Psoas muscle (tissue), 8 donors: ENCODE measurements around the gene COPZ1. TPM values are rescaled to one million over a fixed set of nuclear protein-coding genes. Genes with fewer than 3 reads are reported as not detected.
A peak's percentile ranks its signal among the peaks of the same experiment; 100 is the strongest.

ENCODE experiments used
- ATAC-seq, 4 donors: fragments of 200-7000 bp; cut with Tn5 transposase; one replicate each; pipeline ENCODE4 v1.9.1; 2020; ENCODE audit warnings: moderate library complexity in 3 of 4, mild to moderate bottlenecking in 2 of 4
- DNase-seq, 2 donors: peaks; one replicate each; pipeline ENCODE4 v3.0.0-alpha.2; 2020
- H3K27ac ChIP-seq: fragments of 200-600 bp; one replicate; pipeline ENCODE4 v1.8.0; 2022
- H3K27me3 ChIP-seq, 3 donors: fragments of 200-600 bp in 1 of 3; one replicate each; pipeline versions ENCODE4 v1.6.1 to v1.8.0; 2013 to 2022; ENCODE audit warnings: low read length in 2 of 3, mild to moderate bottlenecking in 2 of 3, moderate library complexity in 1 of 3; ENCODE audit not compliant: insufficient read depth in 3 of 3
- H3K36me3 ChIP-seq, 2 donors: fragments of 200-600 bp in 1 of 2; one replicate each; pipeline versions ENCODE4 v1.6.1 to v1.8.0; 2013 to 2022; ENCODE audit warnings: low read depth in 1 of 2, mild to moderate bottlenecking in 1 of 2, moderate library complexity in 1 of 2; ENCODE audit not compliant: insufficient read depth in 1 of 2
- H3K4me1 ChIP-seq: fragments of 200-600 bp; one replicate; pipeline ENCODE4 v1.8.0; 2022
- H3K4me3 ChIP-seq: fragments of 200-600 bp; one replicate; pipeline ENCODE4 v1.8.0; 2022; ENCODE audit warnings: mild to moderate bottlenecking
- H3K9me3 ChIP-seq: fragments of 200-600 bp; one replicate; pipeline ENCODE4 v1.8.0; 2022
- WGBS, 3 donors: extraction: QIAGEN DNeasy Blood & Tissue Kit; methylation state at CpG; one replicate each; pipeline versions ENCODE4 v1.1.6 to v1.1.7; 2013; 5-methylcytosine and 5-hydroxymethylcytosine counted together
- intact Hi-C, 2 donors: fragments of 100-400 bp; cut with DNase I; formaldehyde crosslinking; loops; one replicate each; pipeline versions ENCODE4 v1.11.0 to v1.14.2; 2022
- polyA plus RNA-seq, 3 donors: library from polyadenylated mRNA; stranded (reverse); fragments of 200-250 nt; gene quantifications; one replicate each; pipeline ENCODE4 v1.2.3, GENCODE V29; 2013
- total RNA-seq, 4 donors: library from RNA; stranded (reverse); fragmentation: NEBNext Ultra II Directional in 2 of 4; extraction: Animal tissue kit (Norgen Biotek cat#: 25700) in 2 of 4; gene quantifications; one replicate each; pipeline versions ENCODE4 v1.2.1 to v1.2.4, GENCODE V29; 2021 to 2023
- TF ChIP-seq, protein P1 (sequence below): fragments of 200-600 bp; IDR thresholded peaks from one replicate; pipeline ENCODE4 v1.8.0; 2022; ENCODE audit warnings: antibody characterized with exemption
- donor health status: healthy with polysubstance abuse.
- donor health status: DM: no; HTN: no; CAD: no; lungs with moderate emphysema.
- donor health status: Bipolar disorder and iron deficiency.
- donor health status: healthy.
- donor health status: DM: yes; HTN: yes; CAD: no.
- donor health status: DM: no; HTN: no; CAD: no.
- donor health status: DM: no; HTN: no; CAD: no.
- donor health status: DM: yes; HTN: yes; CAD: no.

COPZ1 gene
- total and polyA plus RNA-seq, 7 donors, result 77.8 to 131 (median 88.3) TPM

DNA sequence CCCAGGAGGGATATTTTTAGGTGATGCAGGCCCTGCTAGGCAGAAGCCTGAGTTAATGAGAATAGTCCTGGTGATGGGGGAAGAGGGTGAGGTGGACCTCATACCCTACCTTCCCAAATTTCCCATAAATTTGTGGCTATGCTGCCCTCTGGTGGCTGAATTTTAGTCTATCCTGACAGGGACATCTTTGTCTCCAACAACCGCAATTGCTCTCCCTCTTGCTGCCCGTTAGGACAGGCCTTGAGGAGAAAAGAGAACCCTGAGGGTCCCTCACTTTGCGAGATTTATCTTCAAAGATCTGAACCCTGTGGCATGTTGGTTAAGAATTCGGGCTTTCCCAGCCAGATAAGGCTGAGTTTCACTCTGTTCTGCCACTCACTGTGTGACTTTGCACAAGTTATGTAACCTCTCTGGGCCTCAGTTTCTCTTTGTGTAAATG, 69.4 kb downstream of the COPZ1 start:
- ATAC-seq (peak; percentile 48 to 71 (median 54)), DNase-seq (no peak)
- Histone ChIP-seq H3K36me3 (peaks cover 7 to 51% of the 10 kb centered on the region in 2 donors), H3K9me3 (no peaks in the 10 kb centered on the region), H3K4me1 (no peaks in the 10 kb centered on the region), H3K27me3 (no peaks in the 10 kb centered on the region), H3K4me3 (no peak overlapping the region), H3K27ac (no peak overlapping the region)
- TF ChIP-seq, protein P1, sequence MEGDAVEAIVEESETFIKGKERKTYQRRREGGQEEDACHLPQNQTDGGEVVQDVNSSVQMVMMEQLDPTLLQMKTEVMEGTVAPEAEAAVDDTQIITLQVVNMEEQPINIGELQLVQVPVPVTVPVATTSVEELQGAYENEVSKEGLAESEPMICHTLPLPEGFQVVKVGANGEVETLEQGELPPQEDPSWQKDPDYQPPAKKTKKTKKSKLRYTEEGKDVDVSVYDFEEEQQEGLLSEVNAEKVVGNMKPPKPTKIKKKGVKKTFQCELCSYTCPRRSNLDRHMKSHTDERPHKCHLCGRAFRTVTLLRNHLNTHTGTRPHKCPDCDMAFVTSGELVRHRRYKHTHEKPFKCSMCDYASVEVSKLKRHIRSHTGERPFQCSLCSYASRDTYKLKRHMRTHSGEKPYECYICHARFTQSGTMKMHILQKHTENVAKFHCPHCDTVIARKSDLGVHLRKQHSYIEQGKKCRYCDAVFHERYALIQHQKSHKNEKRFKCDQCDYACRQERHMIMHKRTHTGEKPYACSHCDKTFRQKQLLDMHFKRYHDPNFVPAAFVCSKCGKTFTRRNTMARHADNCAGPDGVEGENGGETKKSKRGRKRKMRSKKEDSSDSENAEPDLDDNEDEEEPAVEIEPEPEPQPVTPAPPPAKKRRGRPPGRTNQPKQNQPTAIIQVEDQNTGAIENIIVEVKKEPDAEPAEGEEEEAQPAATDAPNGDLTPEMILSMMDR, result peak; percentile 68
- intact Hi-C loops, result no loop called here
- WGBS, 3 donors, result 35 to 64% (median 42%) methylated on average over 4 of the region's 4 CpGs

DNA sequence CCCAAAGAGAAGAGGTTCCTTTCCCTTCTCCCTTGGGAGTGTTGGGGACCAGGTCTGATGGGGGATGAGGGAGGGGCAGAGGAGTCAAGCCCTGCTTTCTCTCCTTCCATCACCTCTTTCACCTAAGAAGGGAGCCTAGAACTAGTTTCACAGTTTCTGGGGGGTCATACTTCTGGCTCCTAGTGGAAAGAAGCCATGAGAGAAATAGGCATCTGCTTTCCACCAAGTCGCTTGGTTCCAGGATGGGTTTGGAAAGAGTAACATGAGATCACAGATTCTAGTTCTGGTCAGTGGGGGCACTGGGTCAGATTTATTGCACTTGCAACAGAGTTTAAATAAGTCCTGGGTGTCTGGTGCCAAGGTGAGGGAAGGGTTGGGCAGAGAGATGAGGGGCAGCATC, 70.1 kb downstream of the COPZ1 start:
- 28 to 53% (median 38%) methylated on average over 1 of the region's 1 CpG for WGBS, 3 donors
- intact Hi-C loops, result no loop called here
- peaks cover 7 to 55% of the 10 kb centered on the region in 2 donors for H3K36me3 ChIP-seq
- H3K4me3 ChIP-seq, result no peak overlapping the region
- H3K27ac ChIP-seq, result no peak overlapping the region
- DNase-seq (no peak), ATAC-seq (no peak)
- H3K9me3 ChIP-seq, result no peaks in the 10 kb centered on the region
- H3K27me3 ChIP-seq, result no peaks in the 10 kb centered on the region
- no peaks in the 10 kb centered on the region for H3K4me1 ChIP-seq
- TF ChIP-seq, protein P1, result no peak

DNA sequence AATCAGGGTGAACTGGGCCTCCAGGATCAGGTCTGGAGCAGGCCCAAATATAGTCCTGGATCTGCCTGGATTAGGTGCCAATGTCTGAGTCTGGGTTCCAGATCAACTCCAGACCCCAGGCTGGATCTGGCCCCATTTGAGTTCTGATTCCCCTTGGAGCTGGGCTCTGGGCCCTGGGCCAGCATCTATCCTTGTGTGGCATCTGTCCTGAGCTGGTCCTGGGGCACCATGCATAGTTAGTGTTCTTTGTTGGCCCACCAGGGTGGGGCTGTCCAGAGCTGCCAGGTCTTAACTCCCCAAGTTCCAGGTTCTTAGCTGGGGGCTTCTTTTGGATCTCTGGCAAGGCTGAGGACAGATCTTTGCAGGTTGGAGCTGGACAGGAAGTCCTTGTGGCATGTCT, 70.6 kb downstream of the COPZ1 start:
- TF ChIP-seq, protein P1, result no peak
- intact Hi-C loops, result no loop called here
- no peak for ATAC-seq
- DNase-seq, result no peak
- Histone ChIP-seq H3K36me3 (peaks cover 7 to 61% of the 10 kb centered on the region in 2 donors), H3K4me3 (no peak overlapping the region), H3K27ac (no peak overlapping the region), H3K9me3 (no peaks in the 10 kb centered on the region), H3K4me1 (no peaks in the 10 kb centered on the region), H3K27me3 (no peaks in the 10 kb centered on the region)

DNA sequence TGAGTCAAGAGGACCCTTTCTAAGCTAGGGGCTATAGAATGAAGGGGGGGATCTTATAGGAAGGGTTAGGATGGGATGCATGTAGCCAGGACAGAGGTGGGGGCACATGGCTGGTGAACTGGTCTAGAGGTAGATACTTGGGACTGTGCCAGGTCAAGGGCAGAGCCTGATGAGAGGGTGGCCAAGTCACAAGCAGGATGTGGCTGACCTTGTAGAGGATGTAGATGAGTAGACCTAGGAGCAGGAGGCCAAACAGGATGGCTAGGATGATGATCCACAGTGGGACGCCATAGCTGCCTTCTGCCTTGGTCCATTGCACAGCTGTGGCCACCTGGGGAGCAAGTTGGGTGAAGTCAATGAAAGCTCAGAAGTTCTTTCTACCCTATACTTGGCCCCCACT, 72.2 kb downstream of the COPZ1 start:
- Histone ChIP-seq H3K27me3 (no peaks in the 10 kb centered on the region), H3K27ac (no peak overlapping the region), H3K9me3 (no peaks in the 10 kb centered on the region), H3K4me1 (no peaks in the 10 kb centered on the region), H3K36me3 (peaks cover 9 to 77% of the 10 kb centered on the region in 2 donors), H3K4me3 (no peak overlapping the region)
- intact Hi-C loops, result no loop called here
- TF ChIP-seq, protein P1, result no peak
- ATAC-seq, result no peak
- WGBS, 3 donors, result 92 to 100% (median 96%) methylated on average over 1 of the region's 1 CpG
- peak in 1 of 2 donors; percentile 23 for DNase-seq

DNA sequence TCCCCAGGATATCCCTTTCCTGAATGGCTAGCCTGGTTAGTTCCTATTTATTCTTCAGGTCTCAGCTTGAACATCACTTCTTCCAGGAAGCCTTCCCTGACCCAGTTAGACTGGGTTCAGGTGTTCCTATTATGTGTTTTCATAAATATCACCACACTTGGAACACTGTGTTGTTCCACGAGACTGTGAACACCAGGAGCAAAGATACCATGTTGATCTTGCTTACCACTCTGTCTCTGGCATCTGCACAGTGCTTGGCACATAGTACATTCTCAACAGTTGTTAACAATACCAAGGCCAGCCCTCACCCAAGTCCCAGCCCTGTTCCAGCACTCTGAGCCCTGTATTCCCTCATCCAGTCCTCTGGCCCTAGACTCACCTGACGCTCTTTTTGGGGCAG, 73.3 kb downstream of the COPZ1 start:
- no peaks in the 10 kb centered on the region for H3K27me3 ChIP-seq
- ATAC-seq (no peak), DNase-seq (peak in 1 of 2 donors; percentile 42)
- no peaks in the 10 kb centered on the region for H3K9me3 ChIP-seq
- H3K4me1 ChIP-seq, result no peaks in the 10 kb centered on the region
- intact Hi-C loops, result no loop called here
- H3K36me3 ChIP-seq, result peaks cover 14 to 88% of the 10 kb centered on the region in 2 donors
- H3K4me3 ChIP-seq, result no peak overlapping the region
- WGBS, 3 donors, result 75 to 91% (median 78%) methylated on average over 2 of the region's 2 CpGs
- TF ChIP-seq, protein P1, result no peak
- no peak overlapping the region for H3K27ac ChIP-seq
